Measurements from ENCODE around the gene CAP2.
"Not testable (repeated sequence)": the region's sequence is repeated elsewhere in the genome, so short reads cannot be mapped to it uniquely, and the experiment has no call there.

Gene CAP2

GRCh38 chr6:17429383-17430061 is 36.1 kb downstream of the CAP2 start:
- ChIA-PET CTCF (no interaction called here), POLR2A (no interaction called here)
- no peak for DNase-seq (ENCODE audit: extremely low spot score)
- no peak for TF ChIP-seq CTCF (IDR thresholded peaks at IDR 0.05; ENCODE audit: control extremely low read depth, extremely low read depth, low read depth, missing control alignments)

DNA sequence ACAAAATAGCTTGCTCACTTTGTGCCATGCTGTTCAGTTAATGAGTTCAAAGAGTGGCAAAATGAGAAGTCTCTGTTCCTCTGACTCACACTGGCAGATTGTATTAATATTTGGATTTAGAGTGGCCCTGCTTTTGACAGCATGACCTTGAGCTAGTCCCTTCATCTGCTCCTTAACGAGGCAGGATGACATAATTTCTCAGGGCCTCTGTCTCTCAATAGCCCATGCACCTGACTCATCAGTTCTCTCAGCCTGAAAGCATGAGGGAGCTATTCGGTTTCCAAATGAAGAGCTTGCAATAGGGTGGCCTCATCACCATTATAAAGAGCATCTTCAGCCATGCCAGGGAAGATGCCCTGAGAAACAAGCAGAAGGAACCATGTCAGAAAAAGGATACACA is 38.2 kb downstream of the CAP2 start:
- no peak for TF ChIP-seq CTCF (IDR thresholded peaks at IDR 0.05; ENCODE audit: control extremely low read depth, extremely low read depth, low read depth, missing control alignments)
- ChIA-PET POLR2A (no interaction called here), CTCF (no interaction called here)
- DNase-seq (ENCODE audit: extremely low spot score): no peak

- TF ChIP-seq CTCF (IDR thresholded peaks at IDR 0.05; ENCODE audit: control extremely low read depth, extremely low read depth, low read depth, missing control alignments): no peak
- ChIA-PET POLR2A (no interaction called here), CTCF (no interaction called here)
- no peak for DNase-seq (ENCODE audit: extremely low spot score)
Measured at GRCh38 chr6:17432356-17432755, 39.0 kb downstream of the CAP2 start.

DNA sequence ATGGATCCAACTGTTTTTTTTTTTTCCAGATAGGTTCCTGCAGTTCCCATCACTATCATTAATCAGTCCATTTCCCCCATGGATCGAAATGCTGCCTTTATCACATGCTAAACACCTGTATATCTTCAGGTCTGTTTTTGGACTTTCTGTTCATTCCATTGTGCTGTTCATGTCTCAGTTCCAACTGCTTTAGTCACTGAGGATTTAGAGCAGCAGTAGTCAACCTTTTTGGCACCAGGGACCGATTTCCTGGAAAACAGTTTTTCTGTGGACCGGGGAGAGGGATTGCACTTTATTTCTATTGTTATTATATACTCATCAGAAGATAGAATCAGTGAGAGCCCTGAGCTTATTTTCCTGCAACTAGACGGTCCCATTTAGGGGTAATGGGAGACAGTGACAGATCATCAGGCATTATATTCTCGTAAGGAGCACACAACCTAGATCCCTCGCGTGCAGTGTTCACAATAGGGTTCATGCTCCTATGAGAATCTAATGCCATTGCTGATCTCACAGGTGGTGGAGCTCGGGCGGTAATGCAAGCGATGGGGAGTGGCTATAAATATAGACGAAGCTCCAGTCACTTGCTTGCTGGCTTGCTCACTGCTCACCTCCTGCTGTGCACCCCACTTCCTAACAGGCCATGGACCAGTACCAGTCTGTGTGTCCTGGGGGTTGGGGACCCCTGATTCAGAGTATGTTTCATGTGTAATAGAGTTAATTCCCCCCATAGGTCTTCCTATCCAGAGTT is 46.0 kb downstream of the CAP2 start:
- DNase-seq (ENCODE audit: extremely low spot score): no peak
- ChIA-PET CTCF (interaction anchor here (1.1 kb wide), 1 partner anchor 33 kb away, joined by 3 read pairs; no protein-coding TSS in a partner anchor), POLR2A (no interaction called here)
- TF ChIP-seq CTCF (IDR thresholded peaks at IDR 0.05; ENCODE audit: control extremely low read depth, extremely low read depth, low read depth, missing control alignments): no peak

DNA sequence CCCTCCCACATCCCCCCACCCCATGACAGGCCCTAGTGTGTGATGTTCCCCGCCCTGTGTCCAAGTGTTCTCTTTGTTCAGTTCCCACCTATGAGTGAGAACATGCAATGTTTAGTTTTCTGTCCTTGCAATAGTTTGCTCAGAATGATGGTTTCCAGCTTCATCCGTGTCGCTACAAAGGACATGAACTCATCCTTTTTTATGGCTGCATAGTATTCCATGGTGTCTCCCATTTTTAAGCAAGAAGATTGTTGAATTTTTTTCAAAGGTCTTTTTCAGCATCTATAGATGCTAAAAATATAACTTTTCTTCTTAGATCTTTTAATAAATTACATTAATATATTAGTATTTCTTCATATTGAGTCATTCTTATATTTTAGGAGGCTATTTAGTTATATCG is 47.4 kb downstream of the CAP2 start:
- DNase-seq (ENCODE audit: extremely low spot score); CTCF ChIA-PET; POLR2A ChIA-PET: not testable (repeated sequence)

DNA sequence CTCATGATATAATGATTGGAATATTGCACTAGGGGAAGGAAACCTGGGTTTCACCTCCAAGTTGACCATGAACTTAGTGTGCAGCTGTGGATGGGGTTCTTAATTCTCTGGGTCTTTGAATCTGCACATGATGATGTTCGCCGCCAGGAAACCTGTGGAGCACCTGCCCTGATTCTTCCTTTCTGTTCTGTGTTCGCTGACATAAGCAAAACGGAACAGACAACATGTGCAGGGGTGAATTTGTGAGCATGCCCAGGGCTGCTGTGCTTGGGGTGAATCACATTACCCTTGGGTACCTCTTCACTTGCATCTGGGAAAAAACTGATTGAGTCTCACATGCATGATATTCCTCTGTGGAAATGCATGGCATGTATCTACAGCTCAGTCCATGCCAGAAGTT is 48.8 kb downstream of the CAP2 start:
- CTCF ChIA-PET: interaction anchor here (1.5 kb wide), 1 partner anchor 31 kb away, joined by 3 read pairs; no protein-coding TSS in a partner anchor
- POLR2A ChIA-PET: no interaction called here
- TF ChIP-seq CTCF (IDR thresholded peaks at IDR 0.05; ENCODE audit: control extremely low read depth, extremely low read depth, low read depth, missing control alignments): no peak

GRCh38 chr6:17446713-17447112 is 53.3 kb downstream of the CAP2 start:
- POLR2A ChIA-PET: no interaction called here
- no peak for DNase-seq (ENCODE audit: extremely low spot score)
- CTCF ChIA-PET: interaction anchor here (0.9 kb wide), 1 partner anchor 9 kb away, joined by 3 read pairs; no protein-coding TSS in a partner anchor
- TF ChIP-seq CTCF (IDR thresholded peaks at IDR 0.05; ENCODE audit: control extremely low read depth, extremely low read depth, low read depth, missing control alignments): no peak

More for the DNA sequence above, 48.8 kb downstream of the CAP2 start:
- no peak for DNase-seq (ENCODE audit: extremely low spot score)

Measured in GM10248 (cell line).